Right lobe of liver (tissue), 6 donors: Measurements from ENCODE around the gene CHST11. TPM values are rescaled to one million over a fixed set of nuclear protein-coding genes. Genes with fewer than 3 reads are reported as not detected.

ENCODE experiments used
- ATAC-seq, 4 donors: fragments of 200-7000 bp; cut with Tn5 transposase; one replicate each; pipeline ENCODE4 v1.9.1; 2020; ENCODE audit warnings: mild to moderate bottlenecking in 4 of 4, moderate library complexity in 4 of 4
- DNase-seq, 3 donors: peaks; one replicate each; pipeline ENCODE4 v3.0.0-alpha.2; 2020
- H3K27ac ChIP-seq, 3 donors: fragments of 200-600 bp; one replicate each; pipeline ENCODE4 v1.8.0; 2022
- H3K27me3 ChIP-seq, 2 donors: fragments of 200-600 bp; one replicate each; pipeline ENCODE4 v1.8.0; 2022
- H3K36me3 ChIP-seq, 4 donors: fragments of 200-600 bp; sonication (generic) in 1 of 4; one replicate each; pipeline versions ENCODE4 v1.5.1 to v1.8.0; 2017 to 2022; ENCODE audit warnings: control low read depth in 1 of 4
- H3K4me1 ChIP-seq, 4 donors: fragments of 200-600 bp; sonication (generic) in 1 of 4; one replicate each; pipeline versions ENCODE4 v1.5.1 to v1.8.0; 2017 to 2022; ENCODE audit warnings: control low read depth in 1 of 4
- H3K4me3 ChIP-seq, 3 donors: fragments of 200-600 bp; one replicate each; pipeline ENCODE4 v1.8.0; 2022
- H3K9me3 ChIP-seq, 4 donors: fragments of 200-600 bp; sonication (generic) in 1 of 4; one replicate each; pipeline versions ENCODE4 v1.5.1 to v1.8.0; 2017 to 2022; ENCODE audit warnings: control low read depth in 1 of 4
- CTCF ChIP-seq, 4 donors: fragments of 200-600 bp in 3 of 4; fragments of 450-650 bp in 1 of 4; IDR thresholded peaks; one replicate each; pipeline versions ENCODE4 v1.5.1 to v1.8.0; 2016 to 2022; ENCODE audit warnings: antibody characterized with exemption in 4 of 4, mild to moderate bottlenecking in 2 of 4
- POLR2A ChIP-seq: fragments of 450-650 bp; IDR thresholded peaks from one replicate; pipeline ENCODE4 v1.6.1; 2017; ENCODE audit warnings: antibody characterized with exemption, mild to moderate bottlenecking
- WGBS: methylation state at CpG from one replicate; pipeline ENCODE4 v1.1.6; 2018; ENCODE audit warnings: low coverage, low lambda C conversion rate; ENCODE audit not compliant: insufficient coverage; ENCODE audit errors: missing lambda C conversion rate; 5-methylcytosine and 5-hydroxymethylcytosine counted together
- intact Hi-C, 2 donors: fragments of 100-400 bp; cut with DNase I; formaldehyde crosslinking; loops; one replicate each; pipeline versions ENCODE4 v1.11.2 to v1.14.1; 2022
- total RNA-seq, 6 experiments: library from RNA; depleted of rRNA in 2 of 6; stranded (reverse); fragments of >200 nt in 2 of 6; fragmentation: NEBNext Ultra II Directional in 3 of 6; extraction: Animal tissue kit (Norgen Biotek cat#: 25700) in 3 of 6; gene quantifications; one replicate each; pipeline versions ENCODE4 v1.1.0 to v1.2.4, GENCODE V29; 2016 to 2023
- donor health status: DM: no; HTN: yes; CAD: no.
- donor health status: DM: no; HTN: no; CAD: no.
- donor health status: DM: no; HTN: no; CAD: no.
- donor health status: DM: no; HTN: yes; CAD: no.
- donor health status: DM: no; HTN: yes; CAD: no.

The CHST11 gene
- total RNA-seq, 6 experiments from 2014 or later, result 0.57 to 10.4 (median 3.5) TPM

DNA sequence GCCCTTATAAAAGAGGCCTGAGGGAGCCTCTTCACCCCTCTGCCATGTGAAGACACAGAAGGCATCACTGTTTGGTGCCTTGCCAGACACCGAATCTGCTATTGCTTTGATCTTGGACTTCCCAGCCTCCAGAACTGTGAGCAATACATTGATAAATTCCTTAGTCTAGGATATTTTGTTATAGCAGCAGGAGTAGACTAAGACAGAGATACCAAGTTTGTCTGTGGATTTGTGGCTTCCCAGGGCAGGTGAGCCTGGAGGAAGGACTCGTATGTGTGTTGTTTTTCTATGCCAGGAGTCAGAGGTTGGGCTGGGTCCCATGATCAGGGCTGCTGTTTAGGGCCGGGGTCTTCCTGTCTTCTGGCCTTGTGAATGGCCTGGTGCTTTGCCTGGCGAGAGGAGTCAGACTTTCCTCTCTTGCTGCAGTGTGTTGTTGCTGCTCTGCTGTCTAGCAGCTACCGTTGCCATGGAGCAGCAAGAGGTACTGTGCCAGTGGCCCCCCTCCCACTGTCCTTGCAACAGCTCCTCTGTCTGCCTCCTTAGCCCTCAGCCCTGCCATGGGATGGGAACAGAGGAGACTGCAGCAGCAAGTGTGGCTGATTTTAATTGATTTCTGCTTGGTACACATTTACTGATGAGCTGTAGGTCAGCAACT lies 111.2 kb downstream of the CHST11 start:
- H3K27ac ChIP-seq, result no peak overlapping the region

DNA sequence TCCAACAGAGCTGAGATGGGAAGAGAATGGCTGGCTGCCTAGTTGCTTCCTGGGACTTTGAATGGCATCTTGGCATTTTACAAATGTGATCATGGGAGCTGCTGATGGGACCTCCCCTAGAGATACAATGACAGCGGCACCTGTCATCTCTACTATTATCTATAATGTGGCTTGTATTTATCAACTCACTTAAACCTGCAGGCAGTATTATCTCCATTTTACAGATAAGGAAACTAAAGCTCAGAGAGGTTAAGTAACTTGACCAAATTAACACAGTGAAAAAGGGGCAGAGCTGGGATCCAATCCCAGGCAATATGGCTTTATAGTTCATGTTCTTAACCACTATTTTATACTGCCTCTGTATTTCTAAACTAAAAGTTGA lies 111.7 kb downstream of the CHST11 start:
- 80% methylated on average over 1 of the region's 1 CpG for WGBS
- no peak for DNase-seq
- intact Hi-C loops, result no loop called here
- no peak overlapping the region for H3K27ac ChIP-seq
- H3K4me3 ChIP-seq, result no peak overlapping the region
- no peaks in the 10 kb centered on the region for H3K27me3 ChIP-seq
- H3K9me3 ChIP-seq, result no peaks in the 10 kb centered on the region
- ATAC-seq, result no peak
- no peaks in the 10 kb centered on the region for H3K4me1 ChIP-seq
- H3K36me3 ChIP-seq, result no peaks in the 10 kb centered on the region
- TF ChIP-seq POLR2A, result no peak
- no peak for TF ChIP-seq CTCF (IDR thresholded peaks at IDR 0.05)

More for the DNA sequence above, 111.2 kb downstream of the CHST11 start:
- ATAC-seq (no peak), DNase-seq (no peak)
- TF ChIP-seq POLR2A (no peak), CTCF (IDR thresholded peaks at IDR 0.05) (no peak)
- WGBS, result no CpG with 5 or more reads among the region's 5 CpGs
- Histone ChIP-seq H3K4me3 (no peak overlapping the region), H3K9me3 (no peaks in the 10 kb centered on the region), H3K4me1 (no peaks in the 10 kb centered on the region), H3K36me3 (no peaks in the 10 kb centered on the region), H3K27me3 (no peaks in the 10 kb centered on the region)
- intact Hi-C loops, result no loop called here

GRCh38 chr12:104568935-104569334 lies 112.2 kb downstream of the CHST11 start:
- 44% methylated on average over 4 of the region's 4 CpGs for WGBS

DNA sequence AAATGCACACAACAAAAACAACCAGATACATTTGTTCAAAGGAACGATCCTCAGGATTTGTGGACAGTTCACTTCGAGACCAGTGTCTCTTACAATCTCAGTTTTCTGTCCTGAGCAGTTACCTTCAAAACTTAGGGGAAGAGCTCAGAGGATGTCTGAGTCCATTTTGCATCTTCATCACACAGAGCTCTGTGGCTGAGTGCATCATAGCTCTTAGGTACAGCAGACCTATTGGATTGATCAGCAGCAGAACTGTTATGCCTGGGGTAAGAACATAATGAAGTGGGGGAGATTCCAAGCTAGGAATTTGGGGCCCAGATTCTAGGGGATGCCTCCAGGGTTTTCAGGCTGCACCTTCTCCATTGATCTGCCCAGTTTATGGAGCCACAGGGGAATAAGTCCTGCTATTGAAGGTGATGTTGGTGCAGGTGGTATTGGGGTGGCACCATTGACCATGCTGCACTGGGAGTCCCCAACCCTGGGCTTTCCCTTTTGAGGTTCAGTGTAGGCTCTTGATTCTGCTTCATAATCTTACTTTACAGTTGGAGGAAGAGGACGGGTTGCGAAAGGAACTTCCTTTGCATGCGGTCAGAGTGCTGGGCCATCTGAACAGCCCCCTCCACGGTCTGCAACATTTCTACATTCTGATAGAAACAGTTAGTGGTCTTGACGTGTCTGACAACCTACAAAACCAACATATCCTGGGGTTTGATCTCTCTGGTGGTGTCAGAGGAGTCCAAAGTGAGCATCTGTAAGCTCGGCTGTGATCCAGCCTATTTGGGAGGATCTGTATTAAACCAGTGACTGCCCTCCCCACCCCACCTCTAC lies 112.8 kb downstream of the CHST11 start:
- no peak overlapping the region for H3K4me3 ChIP-seq
- 52% methylated on average over 8 of the region's 8 CpGs for WGBS
- no peaks in the 10 kb centered on the region for H3K4me1 ChIP-seq
- H3K27me3 ChIP-seq, result no peaks in the 10 kb centered on the region
- no peaks in the 10 kb centered on the region for H3K36me3 ChIP-seq
- TF ChIP-seq CTCF (IDR thresholded peaks at IDR 0.05) (no peak), POLR2A (no peak)
- ATAC-seq, result peak; percentile 64 to 82 (median 74)
- H3K9me3 ChIP-seq, result no peaks in the 10 kb centered on the region
- no peak for DNase-seq
- H3K27ac ChIP-seq, result no peak overlapping the region
- intact Hi-C loops, result no loop called here

More at GRCh38 chr12:104568935-104569334, 112.2 kb downstream of the CHST11 start:
- ATAC-seq (no peak), DNase-seq (no peak)
- no peak for TF ChIP-seq CTCF (IDR thresholded peaks at IDR 0.05)
- TF ChIP-seq POLR2A, result no peak
- Histone ChIP-seq H3K9me3 (no peaks in the 10 kb centered on the region), H3K4me1 (no peaks in the 10 kb centered on the region), H3K4me3 (no peak overlapping the region), H3K27me3 (no peaks in the 10 kb centered on the region), H3K36me3 (no peaks in the 10 kb centered on the region), H3K27ac (no peak overlapping the region)
- intact Hi-C loops, result no loop called here
